KMS-11 (cell line): ENCODE measurements around the gene DHRS3.

Experiments used
- H2AFZ ChIP-seq: fragments of 200-600 bp; sonication (generic); 2 replicates; pipeline ENCODE4 v1.6.1; 2016; ENCODE audit warnings: antibody characterized with exemption, mixed run types, low read depth
- H3K27ac ChIP-seq: fragments of 200-600 bp; sonication (generic); 2 replicates; pipeline ENCODE4 v1.6.1; 2016; ENCODE audit warnings: mild to moderate bottlenecking, mixed run types
- H3K27me3 ChIP-seq: fragments of 200-600 bp; sonication (generic); 2 replicates; pipeline ENCODE4 v1.6.1; 2017; ENCODE audit warnings: mild to moderate bottlenecking, low read depth, mixed run types, moderate library complexity; ENCODE audit not compliant: insufficient read depth
- H3K36me3 ChIP-seq: fragments of 200-600 bp; sonication (generic); 2 replicates; pipeline ENCODE4 v1.6.1; 2017; ENCODE audit warnings: mild to moderate bottlenecking, mixed run types; ENCODE audit not compliant: insufficient read depth
- H3K4me1 ChIP-seq: fragments of 200-600 bp; sonication (generic); 2 replicates; pipeline ENCODE4 v1.6.1; 2016; ENCODE audit warnings: mild to moderate bottlenecking, low read depth, mixed run types; ENCODE audit not compliant: poor library complexity, severe bottlenecking
- H3K4me2 ChIP-seq: fragments of 200-600 bp; sonication (generic); 2 replicates; pipeline ENCODE4 v1.7.0; 2016; ENCODE audit warnings: mild to moderate bottlenecking, mixed run types
- H3K4me3 ChIP-seq: fragments of 200-600 bp; sonication (generic); IDR thresholded peaks from 2 replicates; pipeline ENCODE4 v1.6.1; 2017; ENCODE audit warnings: low read depth, low read length, mixed read lengths; ENCODE audit not compliant: insufficient read depth
- H3K79me2 ChIP-seq: fragments of 200-600 bp; sonication (generic); 2 replicates; pipeline ENCODE4 v1.6.1; 2016; ENCODE audit warnings: low read depth, mixed run types; ENCODE audit not compliant: insufficient read depth
- H3K9ac ChIP-seq: fragments of 200-600 bp; sonication (generic); 2 replicates; pipeline ENCODE4 v1.6.1; 2016; ENCODE audit warnings: mild to moderate bottlenecking, mixed run types
- H4K20me1 ChIP-seq: fragments of 200-600 bp; sonication (generic); 2 replicates; pipeline ENCODE4 v1.6.1; 2016; ENCODE audit warnings: mild to moderate bottlenecking, mixed run types; ENCODE audit not compliant: insufficient read depth
- TF ChIP-seq, protein P1 (sequence below): fragments of 200-600 bp; sonication (generic); conservative IDR thresholded peaks from 2 replicates; pipeline ENCODE4 v1.6.1; 2017; ENCODE audit warnings: low read depth, mild to moderate bottlenecking, antibody characterized with exemption, low read length, moderate library complexity, mixed read lengths

DHRS3 gene

DNA sequence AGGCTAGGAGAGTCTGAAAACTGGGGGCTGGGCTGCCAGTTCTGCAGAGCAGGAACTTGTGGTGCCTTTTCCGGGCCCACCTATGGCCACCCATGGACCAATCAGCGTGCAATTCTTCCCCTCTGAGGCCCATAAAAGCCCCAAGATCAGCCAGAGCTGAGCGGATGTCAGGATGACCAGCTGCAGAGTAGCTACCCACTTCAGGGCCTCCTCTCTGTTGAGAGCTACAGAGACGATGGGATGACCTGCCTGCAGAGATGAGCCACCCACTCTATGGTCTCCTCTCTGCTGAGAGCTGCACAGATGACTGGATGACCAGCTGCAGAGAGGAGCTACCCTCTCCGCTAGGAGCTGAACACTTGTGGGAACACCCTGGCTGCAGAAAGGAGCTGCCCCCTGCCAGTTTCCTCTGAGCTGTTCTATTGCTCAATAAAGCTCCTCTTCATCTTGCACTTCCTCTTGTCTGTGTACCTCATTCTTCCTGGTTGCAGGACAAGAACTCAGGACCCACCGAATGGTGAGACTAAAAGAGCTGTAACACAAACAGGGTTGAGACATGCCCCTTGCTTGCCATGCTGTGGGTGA is 13.0 kb upstream of the DHRS3 start:
- H3K27ac ChIP-seq: no peak overlapping the region
- peaks cover 3% of the 10 kb centered on the region; the same call in 1 of the 2 replicates for H3K27me3 ChIP-seq
- TF ChIP-seq, protein P1, sequence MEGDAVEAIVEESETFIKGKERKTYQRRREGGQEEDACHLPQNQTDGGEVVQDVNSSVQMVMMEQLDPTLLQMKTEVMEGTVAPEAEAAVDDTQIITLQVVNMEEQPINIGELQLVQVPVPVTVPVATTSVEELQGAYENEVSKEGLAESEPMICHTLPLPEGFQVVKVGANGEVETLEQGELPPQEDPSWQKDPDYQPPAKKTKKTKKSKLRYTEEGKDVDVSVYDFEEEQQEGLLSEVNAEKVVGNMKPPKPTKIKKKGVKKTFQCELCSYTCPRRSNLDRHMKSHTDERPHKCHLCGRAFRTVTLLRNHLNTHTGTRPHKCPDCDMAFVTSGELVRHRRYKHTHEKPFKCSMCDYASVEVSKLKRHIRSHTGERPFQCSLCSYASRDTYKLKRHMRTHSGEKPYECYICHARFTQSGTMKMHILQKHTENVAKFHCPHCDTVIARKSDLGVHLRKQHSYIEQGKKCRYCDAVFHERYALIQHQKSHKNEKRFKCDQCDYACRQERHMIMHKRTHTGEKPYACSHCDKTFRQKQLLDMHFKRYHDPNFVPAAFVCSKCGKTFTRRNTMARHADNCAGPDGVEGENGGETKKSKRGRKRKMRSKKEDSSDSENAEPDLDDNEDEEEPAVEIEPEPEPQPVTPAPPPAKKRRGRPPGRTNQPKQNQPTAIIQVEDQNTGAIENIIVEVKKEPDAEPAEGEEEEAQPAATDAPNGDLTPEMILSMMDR: no peak
- no peak overlapping the region for H2AFZ ChIP-seq
- no peak overlapping the region for H3K4me3 ChIP-seq
- no peak overlapping the region for H3K4me2 ChIP-seq
- no peak overlapping the region for H3K9ac ChIP-seq
- no peaks in the 10 kb centered on the region for H4K20me1 ChIP-seq
- no peaks in the 10 kb centered on the region for H3K36me3 ChIP-seq
- no peaks in the 10 kb centered on the region for H3K79me2 ChIP-seq
- H3K4me1 ChIP-seq: no peaks in the 10 kb centered on the region

GRCh38 chr1:12629985-12630760 is 12.2 kb upstream of the DHRS3 start:
- no peaks in the 10 kb centered on the region for H4K20me1 ChIP-seq
- H3K36me3 ChIP-seq: no peaks in the 10 kb centered on the region
- H3K9ac ChIP-seq: no peak overlapping the region
- H3K27me3 ChIP-seq: peaks cover 3% of the 10 kb centered on the region; the same call in 1 of the 2 replicates
- H2AFZ ChIP-seq: no peak overlapping the region
- H3K4me1 ChIP-seq: no peaks in the 10 kb centered on the region
- H3K79me2 ChIP-seq: no peaks in the 10 kb centered on the region
- TF ChIP-seq, protein P1: no peak
- H3K27ac ChIP-seq: no peak overlapping the region
- no peak overlapping the region for H3K4me3 ChIP-seq
- no peak overlapping the region for H3K4me2 ChIP-seq

GRCh38 chr1:12629511-12629956 is 11.5 kb upstream of the DHRS3 start:
- H3K36me3 ChIP-seq: no peaks in the 10 kb centered on the region
- TF ChIP-seq, protein P1: no peak
- no peak overlapping the region for H3K9ac ChIP-seq
- no peak overlapping the region for H3K4me3 ChIP-seq
- no peaks in the 10 kb centered on the region for H3K4me1 ChIP-seq
- H3K27me3 ChIP-seq: peaks cover 3% of the 10 kb centered on the region; the same call in 1 of the 2 replicates
- H3K79me2 ChIP-seq: no peaks in the 10 kb centered on the region
- H4K20me1 ChIP-seq: no peaks in the 10 kb centered on the region
- no peak overlapping the region for H3K4me2 ChIP-seq
- no peak overlapping the region for H3K27ac ChIP-seq
- H2AFZ ChIP-seq: no peak overlapping the region

DNA sequence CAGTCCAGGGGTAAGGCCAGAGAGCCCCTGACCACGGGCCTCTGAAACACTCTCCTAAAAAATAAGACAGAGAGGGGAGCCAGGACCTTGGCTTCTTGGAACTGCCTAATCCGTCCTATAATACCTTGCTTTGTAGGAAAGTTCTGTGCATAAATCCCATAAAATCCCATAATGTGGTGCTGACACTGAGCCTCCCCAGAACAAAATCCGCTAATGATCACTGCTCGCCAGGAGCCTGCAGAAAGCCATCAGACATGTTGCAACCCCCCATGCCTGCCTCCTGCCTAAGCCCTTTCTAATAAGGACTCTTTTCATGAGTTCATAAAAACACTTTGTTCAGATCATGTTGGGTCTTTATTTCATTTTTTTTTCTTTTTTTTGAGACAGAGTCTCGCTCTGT is 9.3 kb upstream of the DHRS3 start:
- Histone ChIP-seq H3K4me2 (no peak overlapping the region), H3K9ac (no peak overlapping the region), H3K27ac (no peak overlapping the region), H3K4me3 (no peak overlapping the region), H3K36me3 (no peaks in the 10 kb centered on the region), H2AFZ (no peak overlapping the region), H3K79me2 (no peaks in the 10 kb centered on the region), H4K20me1 (no peaks in the 10 kb centered on the region), H3K4me1 (no peaks in the 10 kb centered on the region), H3K27me3 (peaks cover 3% of the 10 kb centered on the region; the same call in 1 of the 2 replicates)
- TF ChIP-seq, protein P1: no peak
